Placental epithelial cell (primary cell): ENCODE data around the gene NAP1L4. TPM values are rescaled to one million over a fixed set of nuclear protein-coding genes. Genes with fewer than 3 reads are reported as not detected.

Experiments used
- small RNA-seq: library from RNA; depleted of rRNA; stranded (forward); fragments of <200 nt; gene quantifications from one replicate; pipeline ENCODE3, GENCODE V24; 2012
- total RNA-seq: library from RNA; depleted of rRNA; stranded (reverse); fragments of >200 nt; gene quantifications from 2 replicates; pipeline ENCODE4 v1.2.3, GENCODE V29; 2012

Gene NAP1L4
- total RNA-seq, result 92.3 and 152 TPM in 2 replicates

GRCh38 chr11:2992234-2992996, at the start of gene NAP1L4:
NAP1L4 (minus strand) TSS chr11:2992329; CDS start chr11:2979220, 13,109 bp downstream.

GRCh38 chr11:2928605-2929530, 63.3 kb downstream of the NAP1L4 start, which contains the start of gene PHLDA2:
PHLDA2 (minus strand) TSS chr11:2929420; CDS start chr11:2929364, 56 bp downstream.

Small RNA genes lying within 50 kb of the gene (small RNA-seq; reads per million reads assigned to genes)
- 22.6 reads per million, percentile 97 among the genes with 10 or more reads in this experiment for gene SNORA54

Other genes starting within 250 kb of the NAP1L4 start
- gene CDKN1C, start 106.6 kb downstream of the NAP1L4 start, total RNA-seq, result 139 and 259 TPM in 2 replicates
- 2.4 and 4.0 TPM in 2 replicates for gene PHLDA2, start 62.9 kb downstream of the NAP1L4 start, total RNA-seq
- 27.9 and 47.2 TPM in 2 replicates for gene CARS1, start 65.1 kb upstream of the NAP1L4 start, total RNA-seq
- gene OSBPL5, start 173.0 kb upstream of the NAP1L4 start, total RNA-seq, result 35.9 and 51.8 TPM in 2 replicates
- not detected in 2 replicates for gene MRGPRG, start 226.5 kb upstream of the NAP1L4 start, total RNA-seq
- gene MRGPRE, start 240.1 kb upstream of the NAP1L4 start, total RNA-seq, result 0.87 TPM in 1 of 2 replicates, not detected in the other